ENCODE data around the gene PQBP1.
A peak's percentile ranks its signal among the peaks of the same experiment; 100 is the strongest.
"Not testable (repeated sequence)": the region's sequence is repeated elsewhere in the genome, so short reads cannot be mapped to it uniquely, and the experiment has no call there.

PQBP1 gene, protein sequence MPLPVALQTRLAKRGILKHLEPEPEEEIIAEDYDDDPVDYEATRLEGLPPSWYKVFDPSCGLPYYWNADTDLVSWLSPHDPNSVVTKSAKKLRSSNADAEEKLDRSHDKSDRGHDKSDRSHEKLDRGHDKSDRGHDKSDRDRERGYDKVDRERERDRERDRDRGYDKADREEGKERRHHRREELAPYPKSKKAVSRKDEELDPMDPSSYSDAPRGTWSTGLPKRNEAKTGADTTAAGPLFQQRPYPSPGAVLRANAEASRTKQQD

DNA sequence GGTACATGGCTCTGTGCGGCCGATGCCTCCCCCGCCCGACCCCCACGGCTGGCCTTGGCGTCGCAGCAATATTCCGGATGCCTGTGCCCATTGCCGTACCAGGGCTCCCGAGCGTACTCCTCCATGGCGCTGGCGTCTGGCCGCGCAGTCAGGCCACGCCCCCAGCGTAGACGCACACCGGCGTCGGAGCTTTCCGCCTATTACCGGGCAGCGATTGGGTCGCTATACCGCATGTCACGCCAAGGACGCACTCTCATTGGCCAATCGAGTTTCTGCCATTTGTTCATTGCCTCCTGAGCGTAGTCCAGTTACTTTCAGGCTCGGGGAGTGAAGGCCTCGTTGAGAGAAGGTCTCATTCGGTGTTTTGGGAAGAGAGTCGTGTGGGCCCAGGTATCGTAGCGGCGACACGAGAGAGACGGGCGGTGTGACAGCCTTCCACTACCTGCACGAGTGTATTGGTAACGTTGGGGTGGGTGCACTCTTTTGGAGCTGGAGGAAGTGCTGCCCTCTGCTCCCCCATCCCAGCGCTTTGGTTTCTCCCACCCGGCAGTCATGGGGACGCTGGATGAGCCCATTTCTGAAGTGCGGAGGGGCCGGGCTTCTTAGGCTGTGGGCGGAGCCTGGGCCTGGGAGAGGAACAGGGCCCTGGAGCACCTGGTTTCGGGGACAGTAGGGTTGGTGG lies at the start of gene PQBP1, which contains the start of gene TIMM17B:
Gene PQBP1, plus strand, starts transcription at position 306 of the 682 bp plus-strand sequence. CDS start 580 bp downstream, outside the sequence.
Gene TIMM17B, minus strand, starts transcription at position 144 of the 682 bp plus-strand sequence. Its CDS starts 19 bp downstream, at position 125.
- peak; percentile 95 for DNase-seq (ENCODE audit: low spot score)

DNA sequence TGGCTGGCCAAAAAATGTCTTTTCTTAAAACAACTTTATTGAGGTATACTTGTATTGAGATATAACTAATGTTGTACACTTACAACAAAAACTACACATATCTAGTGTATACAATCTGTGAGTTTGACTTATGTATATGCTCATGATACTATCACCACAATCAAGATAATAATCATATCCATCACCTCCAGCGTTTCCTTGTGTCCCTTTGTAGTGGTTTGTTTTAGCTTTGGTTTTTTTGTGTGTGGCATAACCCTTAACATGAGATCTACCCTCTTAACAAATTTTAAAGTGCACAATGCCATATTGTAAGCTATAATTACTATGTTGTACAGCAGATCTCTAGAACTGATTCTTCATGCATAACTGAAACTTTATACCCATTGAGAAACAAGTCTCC lies 48.9 kb upstream of the PQBP1 start:
- DNase-seq (ENCODE audit: low spot score) = no peak

DNA sequence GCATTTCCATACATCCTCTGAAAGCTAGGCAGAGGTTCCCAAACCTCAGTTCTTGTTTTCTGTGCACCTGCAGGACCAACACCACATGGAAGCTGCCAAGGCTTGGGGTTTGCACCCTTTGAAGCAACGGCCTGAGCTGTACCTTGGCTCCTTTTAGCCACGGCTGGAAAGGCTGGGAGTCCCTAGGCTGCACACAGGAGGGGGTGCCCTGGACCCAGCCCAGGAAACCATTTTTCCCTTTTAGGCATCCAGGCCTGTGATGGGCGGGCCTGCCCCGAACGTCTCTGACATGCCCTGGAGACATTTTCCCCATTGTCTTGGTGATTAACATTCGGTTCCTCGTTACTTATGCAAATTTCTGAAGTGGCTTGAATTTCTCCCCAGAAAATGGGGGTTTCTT lies 44.9 kb upstream of the PQBP1 start:
- no peak for DNase-seq (ENCODE audit: low spot score)

DNA sequence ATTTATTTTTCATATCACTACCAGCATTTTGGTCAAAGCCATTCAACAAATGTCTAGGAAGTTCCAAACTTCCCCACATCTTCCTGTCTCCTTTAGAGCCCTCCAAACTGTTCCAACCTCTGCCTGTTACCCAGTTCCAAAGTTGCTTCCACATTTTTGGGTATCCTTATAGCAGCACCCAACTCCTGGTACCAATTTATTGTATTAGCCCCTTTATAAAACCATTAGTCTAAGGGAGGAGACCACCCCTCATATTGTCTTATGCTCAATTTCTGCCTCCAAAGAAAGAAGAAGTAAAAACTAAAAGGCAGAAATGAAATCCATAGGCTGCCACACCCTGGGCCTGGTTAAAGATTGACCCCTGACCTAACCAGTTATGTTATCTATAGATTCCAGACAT lies 44.2 kb upstream of the PQBP1 start:
- not testable (repeated sequence) for DNase-seq (ENCODE audit: low spot score)

DNA sequence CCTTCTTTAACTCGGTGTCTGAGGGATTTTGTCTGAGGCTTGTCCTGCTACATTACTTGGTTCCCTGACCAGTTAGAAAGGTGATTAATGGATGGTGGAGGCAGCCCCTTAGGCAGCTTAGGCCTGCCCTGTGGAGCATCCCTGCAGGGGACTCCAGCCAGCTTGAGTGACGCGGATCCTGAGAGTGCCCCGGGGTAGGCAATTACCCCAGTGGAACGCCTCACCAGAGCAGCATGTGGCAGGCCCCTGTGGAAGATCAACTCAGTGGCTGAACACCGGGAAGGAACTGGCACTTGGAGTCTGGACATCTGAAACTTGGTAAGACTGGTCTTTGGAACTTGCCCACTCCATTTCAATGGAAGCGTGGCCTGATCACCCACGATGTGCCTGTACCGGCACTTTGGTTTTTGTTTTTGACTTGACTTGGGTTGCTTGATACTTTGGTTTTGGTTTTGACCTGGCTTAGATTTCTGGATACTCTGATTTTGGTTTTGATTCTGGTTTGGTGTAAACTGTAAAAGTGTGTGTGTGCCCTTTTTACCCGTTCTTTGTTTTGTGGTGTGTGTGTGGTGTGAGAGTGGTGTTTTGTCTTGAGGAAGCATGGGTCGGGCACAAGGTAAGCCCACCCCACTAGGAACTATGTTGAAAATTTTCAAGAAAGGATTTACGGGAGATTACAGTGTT lies 43.5 kb upstream of the PQBP1 start:
- DNase-seq (ENCODE audit: low spot score) = not testable (repeated sequence)

DNA sequence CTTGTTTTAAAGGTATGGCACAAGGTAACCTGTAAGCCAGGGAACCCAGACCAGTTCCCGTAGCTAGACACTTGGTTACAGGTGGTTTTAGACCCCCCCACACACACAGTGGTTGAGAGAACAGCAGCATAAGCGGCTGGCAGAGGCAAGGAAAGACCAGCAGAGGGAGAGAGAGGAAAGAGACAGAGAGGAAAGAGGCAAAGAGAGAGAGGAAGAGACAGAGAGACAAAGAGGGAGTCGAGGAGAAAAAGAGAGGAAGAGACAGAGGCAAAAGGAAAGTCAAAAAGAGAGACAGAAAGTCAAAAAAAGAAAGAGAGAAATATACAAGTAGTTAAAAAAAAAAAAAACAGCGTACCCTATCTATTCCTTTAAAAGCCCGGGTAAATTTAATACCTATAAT lies 42.8 kb upstream of the PQBP1 start:
- DNase-seq (ENCODE audit: low spot score) = peak; percentile 38

DNA sequence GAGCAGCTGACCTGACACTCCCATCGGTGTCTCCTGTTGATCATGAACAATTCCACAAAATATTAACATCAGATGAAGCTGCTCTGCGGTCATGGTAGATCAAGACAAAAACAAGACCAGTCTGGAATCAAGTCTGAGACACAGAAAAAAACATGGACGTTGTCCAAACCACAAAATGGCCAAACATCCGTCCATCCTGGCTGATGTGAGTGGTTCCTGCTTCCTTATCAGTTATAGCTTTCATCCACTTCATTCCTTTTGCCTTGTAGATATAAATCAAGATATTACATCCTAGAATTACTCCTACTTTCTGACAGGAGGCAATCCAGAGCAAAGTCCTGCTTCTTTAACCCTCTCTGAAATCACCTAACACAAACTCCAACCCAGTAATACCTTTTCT lies 33.5 kb upstream of the PQBP1 start:
- no peak for DNase-seq (ENCODE audit: low spot score)

DNA sequence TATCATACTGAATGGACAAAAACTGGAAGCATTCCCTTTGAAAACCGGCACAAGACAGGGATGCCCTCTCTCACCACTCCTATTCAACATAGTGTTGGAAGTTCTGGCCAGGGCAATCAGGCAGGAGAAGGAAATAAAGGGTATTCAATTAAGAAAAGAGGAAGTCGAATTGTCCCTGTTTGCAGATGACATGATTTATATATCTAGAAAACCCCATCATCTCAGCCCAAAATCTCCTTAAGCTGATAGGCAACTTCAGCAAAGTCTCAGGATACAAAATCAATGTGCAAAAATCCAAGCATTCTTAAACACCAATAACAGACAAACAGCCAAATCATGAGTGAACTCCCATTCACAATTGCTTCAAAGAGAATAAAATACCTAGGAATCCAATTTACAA lies 25.7 kb upstream of the PQBP1 start:
- DNase-seq (ENCODE audit: low spot score) = not testable (repeated sequence)

DNA sequence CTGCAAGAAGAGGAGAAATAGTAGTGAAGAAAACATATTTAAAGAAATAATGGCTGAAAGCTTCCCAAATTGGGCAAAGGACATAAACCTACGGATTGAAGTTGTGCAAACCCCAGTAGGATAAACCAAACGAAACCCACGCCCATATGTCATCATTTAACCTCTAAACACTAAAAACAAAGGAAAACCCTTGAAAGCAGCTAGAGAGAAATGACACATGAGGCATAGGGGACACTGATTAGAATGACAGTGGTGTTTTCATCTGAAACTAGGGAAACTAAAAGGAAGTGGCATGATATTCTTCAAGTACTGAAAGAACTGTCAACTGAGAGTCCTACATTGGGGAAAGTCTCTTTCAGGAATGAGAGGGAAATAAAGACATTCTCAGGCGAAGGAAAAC lies 20.8 kb upstream of the PQBP1 start:
- DNase-seq (ENCODE audit: low spot score) = not testable (repeated sequence)

DNA sequence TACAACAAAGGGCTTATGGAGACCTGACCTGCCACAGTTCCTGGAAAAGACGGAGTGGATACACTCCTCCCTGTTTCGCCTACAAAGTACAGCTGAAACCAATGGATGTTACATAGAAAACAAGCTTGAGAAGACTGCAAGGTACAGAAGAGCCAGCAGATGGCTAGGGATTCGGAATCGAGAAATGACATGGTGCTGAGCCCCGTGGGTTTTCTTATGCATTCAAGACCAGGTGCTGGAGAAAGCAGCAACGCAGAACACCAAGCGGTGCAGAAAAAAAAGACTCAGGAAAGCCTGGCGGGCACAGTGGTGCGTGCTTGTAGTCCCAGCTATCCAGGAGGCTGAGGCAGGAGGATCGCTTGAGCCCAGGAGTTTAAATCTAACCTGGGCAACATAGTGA lies 14.0 kb upstream of the PQBP1 start:
- DNase-seq (ENCODE audit: low spot score) = no peak

DNA sequence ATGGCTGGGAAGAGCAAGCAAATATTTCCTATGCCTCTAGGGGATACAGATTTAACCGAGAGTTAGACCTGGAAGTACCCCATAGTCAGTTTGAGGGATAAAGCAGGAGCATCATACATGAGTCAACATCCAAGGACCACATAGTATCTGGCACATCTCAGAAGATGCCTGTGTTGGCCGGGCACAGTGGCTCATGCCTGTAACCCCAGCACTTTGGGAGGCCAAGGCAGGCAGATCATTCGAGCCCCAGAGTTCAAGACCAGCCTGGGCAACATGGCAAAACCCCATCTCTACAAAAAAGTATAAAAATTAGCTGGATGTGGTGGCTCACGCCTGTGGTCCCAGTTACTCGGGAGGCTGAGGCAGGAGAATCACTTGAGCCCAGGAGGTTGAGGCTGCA lies 11.1 kb upstream of the PQBP1 start:
- not testable (repeated sequence) for DNase-seq (ENCODE audit: low spot score)

DNA sequence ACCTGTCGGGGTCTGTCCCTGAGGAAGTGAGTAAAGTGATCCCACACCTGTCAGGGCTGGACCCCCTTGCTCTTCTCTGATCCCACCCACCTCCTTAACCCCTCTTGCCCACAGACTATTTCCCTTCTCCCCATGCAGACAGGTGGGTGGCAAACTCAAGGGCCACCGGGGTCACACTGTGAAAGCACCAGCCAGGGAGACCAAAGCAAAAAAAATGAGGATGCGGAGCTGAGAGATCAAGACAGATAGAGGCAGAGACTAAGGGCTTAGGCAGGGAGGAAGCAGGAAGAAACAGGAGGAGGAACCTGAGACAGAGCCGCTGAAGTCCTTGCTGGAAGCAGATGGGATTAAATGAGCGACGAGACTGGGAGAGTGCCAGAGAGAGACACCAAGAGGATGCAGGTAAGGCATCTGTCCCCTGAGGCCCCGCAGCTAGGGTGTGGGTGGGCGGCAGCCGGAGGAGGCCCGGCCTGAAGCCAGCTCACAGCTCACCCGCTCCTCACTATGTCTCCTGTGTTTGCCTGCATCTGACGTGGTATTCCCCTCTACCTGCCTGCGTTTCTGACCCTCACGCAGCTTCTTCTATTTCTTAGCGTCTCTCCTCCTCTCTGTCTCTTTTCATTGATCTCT lies 7.3 kb upstream of the PQBP1 start:
- no peak for DNase-seq (ENCODE audit: low spot score)

DNA sequence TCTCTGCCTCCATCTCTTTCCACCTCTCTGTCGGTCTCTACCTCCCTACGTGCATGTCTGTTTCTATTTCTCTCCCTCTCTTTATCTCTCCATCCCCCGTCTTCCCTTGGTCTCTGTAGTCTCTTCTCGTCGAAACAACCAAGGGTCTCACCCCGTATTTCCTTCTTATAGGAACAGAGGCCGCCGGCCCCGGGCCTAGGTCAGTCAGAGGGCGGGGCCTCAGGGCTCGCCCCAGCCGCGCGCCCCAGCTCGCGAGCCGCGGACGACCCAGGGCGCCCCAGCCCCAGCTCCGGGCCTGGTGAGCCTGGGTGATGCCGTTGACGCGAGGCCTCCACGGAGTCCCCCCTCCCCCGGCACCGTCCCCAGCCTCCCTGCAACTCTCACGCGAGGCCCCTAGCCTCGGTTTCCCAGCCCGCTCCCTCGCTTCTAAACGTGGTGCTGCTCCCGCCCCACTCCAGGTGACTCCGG lies 6.8 kb upstream of the PQBP1 start:
- DNase-seq (ENCODE audit: low spot score) = no peak

DNA sequence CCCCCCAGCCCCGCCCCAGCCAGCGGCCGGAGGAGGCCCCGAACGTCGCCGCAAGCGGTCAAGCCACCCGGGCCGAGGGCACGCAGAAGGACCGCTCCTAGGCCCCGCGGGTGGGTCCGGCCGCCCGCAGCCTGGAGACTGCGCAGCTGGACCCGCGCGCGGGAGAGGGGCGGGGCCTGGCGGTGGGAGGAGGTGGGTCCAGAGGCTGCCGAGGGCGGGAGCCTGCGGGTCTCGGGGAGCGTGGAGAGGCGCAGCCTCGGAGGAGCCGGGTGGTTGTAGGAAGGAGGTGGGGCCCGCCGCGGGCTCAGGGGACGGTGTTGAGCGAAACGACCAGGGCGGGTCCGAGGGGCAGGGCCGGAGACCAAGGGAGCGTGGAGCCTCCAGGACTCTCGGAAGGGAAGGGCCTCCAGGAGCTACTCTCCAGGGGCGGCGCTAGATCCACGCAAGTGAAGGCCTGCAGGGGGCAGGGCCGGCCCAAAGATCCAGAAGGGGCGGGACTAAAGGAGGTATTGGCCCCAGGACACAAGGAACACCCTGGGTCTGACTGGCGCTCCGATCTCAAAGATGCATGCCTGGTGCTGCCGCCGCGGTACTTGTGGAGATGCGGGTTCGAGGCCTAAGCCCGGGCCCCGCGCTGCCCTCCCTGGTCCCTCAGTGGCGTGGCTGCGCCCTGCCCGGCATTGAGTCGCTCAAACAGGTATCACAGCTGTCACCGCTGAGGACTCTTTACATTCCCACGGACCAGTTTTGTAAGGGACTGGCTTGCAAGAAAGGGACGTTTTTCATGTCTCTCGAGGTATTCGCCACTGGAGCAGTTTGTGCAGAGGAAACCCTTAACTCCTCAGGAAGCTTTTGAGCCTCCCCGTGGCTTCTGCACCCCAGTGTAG lies 6.1 kb upstream of the PQBP1 start:
- DNase-seq (ENCODE audit: low spot score) = peak; percentile 72

DNA sequence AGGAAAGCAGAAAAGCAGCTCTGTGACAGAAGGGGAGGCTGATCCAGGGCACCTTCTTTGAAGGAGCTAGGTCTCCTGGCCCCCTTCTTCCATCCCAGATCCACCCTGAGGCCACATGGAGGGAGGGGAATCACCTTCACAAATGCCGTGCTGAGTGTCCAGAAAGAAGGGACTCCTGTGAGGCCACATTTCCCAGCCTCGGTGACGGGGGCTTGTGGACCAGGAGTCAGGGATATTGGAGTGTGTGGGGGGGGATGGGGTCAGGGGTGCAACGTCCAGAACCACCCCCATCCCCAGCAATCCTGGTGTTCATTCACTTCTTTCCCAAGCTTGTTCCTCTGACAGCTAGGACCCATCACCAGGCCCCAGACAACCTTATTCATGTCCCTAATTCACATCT lies 4.8 kb upstream of the PQBP1 start:
- no peak for DNase-seq (ENCODE audit: low spot score)

DNA sequence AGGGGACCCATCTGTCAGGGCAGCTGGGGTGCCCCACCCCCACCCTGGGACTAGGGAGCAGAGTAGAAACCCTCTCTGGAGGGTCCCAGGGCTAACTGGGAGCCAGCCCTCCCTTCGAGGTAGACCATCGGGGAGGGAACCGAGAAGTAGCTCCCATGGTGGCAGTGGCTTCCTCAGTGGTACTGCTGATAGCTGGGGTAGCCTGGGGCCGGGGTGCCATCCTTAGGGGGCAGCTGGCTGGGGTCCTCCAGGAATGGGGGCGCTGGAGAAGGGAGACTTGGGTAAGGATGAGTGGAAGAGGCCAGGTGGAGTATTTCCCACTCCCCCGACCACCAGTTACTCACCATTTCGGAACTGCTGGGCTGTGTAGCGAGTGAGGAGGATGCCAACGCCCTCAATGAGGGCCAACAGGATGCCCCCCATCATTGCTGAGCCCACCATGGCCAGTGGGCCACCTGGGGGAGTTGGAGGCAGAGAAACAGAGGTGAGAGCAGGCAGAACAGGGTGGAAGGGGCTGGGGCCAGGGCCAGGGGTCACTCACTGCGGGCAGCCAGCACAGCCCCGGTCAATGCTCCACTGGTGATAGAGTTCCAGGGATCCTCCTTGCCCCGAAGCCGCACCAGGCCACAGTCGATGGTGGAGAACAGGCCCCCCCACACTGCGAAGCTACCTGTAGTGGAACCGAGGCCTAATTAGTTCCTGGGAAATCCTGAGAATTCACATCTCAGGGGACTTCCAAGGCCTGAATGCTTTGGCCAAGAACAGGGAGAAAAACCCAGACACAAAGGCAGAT lies 4.0 kb upstream of the PQBP1 start:
- DNase-seq (ENCODE audit: low spot score) = no peak

DNA sequence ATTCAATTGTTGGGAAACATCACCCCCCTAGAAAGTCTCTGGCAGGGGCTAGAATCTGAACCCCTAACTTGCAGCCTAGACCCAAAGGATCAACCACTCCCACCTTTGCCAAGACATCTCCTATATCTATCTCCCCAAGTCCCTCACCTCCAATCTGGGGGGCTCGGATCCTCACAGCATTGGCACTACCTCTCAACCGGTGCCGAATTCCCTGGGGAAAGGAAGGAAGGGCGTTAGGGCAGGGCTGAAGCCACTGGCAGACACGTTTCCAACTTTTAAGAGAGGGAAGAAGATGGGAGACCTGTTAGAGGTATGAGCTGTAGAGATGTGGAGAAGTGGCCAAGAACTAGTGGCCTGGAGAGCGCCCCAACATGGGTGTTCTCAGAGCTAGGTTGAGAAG lies 2.8 kb upstream of the PQBP1 start:
- no peak for DNase-seq (ENCODE audit: low spot score)

DNA sequence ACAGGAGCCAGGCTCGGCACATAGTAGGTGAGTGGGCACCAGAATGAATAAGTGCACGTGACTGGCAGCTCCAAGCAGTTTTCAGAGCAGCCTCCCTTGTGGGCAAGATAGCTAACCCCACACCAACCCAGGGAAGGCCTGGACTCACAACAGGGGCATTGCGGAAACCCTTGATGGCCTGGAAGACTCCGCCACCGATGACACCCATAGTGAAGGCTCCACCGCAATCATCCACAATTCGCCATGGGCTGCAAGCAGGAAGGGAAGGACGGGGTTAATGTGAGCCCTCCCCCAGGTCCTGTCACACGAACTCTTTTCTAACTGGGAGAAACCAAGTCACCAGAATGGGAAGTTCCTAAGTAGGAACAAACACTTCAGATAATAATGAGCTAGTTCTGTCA lies 1.1 kb upstream of the PQBP1 start:
- no peak for DNase-seq (ENCODE audit: low spot score)

DNA sequence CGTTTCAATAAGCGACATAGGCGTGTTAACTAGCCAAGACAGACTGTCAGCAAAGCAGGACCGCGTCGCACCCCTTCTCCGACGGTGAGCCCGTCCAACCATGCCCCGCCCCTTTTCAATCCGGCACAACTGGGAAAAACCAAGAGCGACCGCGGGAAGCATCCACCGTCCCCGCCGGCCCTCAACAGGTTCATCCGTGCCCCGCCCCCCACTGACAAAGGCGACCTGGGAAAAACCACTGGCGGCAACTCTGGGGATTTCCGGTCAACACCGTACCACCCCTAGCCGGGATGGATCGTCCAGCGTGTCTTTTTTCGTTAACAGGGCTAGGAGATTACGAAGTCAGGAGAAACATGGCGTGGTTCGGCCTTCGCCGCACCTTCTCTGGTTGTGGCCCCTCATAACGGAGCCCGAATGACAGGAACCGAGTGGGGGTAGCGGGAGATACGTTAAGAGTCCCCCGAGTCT lies 539 bp upstream of the PQBP1 start:
- peak; percentile 54 for DNase-seq (ENCODE audit: low spot score)

DNA sequence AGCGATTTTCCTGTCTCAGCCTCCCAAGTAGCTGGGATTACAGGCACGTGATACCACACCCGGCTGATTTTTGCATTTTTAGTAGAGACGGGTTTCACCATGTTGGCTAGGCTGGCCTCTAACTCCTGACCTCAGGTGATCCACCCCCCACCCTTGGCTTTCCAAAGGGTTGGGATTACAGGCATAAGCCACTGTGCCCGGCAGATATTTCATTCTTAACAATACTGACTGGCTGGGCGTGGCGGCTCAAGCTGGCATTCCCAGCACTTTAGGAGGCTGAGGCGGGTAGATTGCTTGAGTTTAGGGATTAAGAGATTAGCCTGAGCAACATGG lies 1.3 kb downstream of the PQBP1 start:
- no peak for DNase-seq (ENCODE audit: low spot score)

DNA sequence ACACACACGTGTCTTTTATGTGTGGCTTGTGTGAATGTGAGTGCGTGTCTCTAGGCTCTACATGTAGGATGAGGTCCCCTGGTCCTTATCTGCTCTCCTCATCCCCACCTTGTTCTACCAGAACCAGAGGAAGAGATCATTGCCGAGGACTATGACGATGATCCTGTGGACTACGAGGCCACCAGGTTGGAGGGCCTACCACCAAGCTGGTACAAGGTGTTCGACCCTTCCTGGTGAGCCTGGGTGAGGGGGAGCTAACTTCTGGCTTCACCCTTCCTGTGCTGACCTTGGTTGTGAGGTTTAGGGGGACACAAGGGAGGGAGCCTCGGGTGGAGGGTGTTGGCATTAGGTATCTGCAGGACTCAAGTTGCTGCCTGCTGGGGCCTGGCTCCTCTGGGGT lies 3.3 kb downstream of the PQBP1 start:
- no peak for DNase-seq (ENCODE audit: low spot score)
